HEK293 (cell line): ENCODE data around the gene SAMD11.

Experiments used
- GFI1B ChIP-seq: fragments of 450-650 bp; formaldehyde crosslinking; IDR thresholded peaks from 2 replicates; pipeline ENCODE4 v1.5.1; 2016; ENCODE audit warnings: missing biosample characterization, missing genetic modification characterization
- GLI4 ChIP-seq: fragments of 450-650 bp; formaldehyde crosslinking; IDR thresholded peaks from 2 replicates; pipeline ENCODE4 v1.5.1; 2016; ENCODE audit warnings: missing biosample characterization, missing genetic modification characterization
- MEIS1 ChIP-seq: sonication (generic); formaldehyde crosslinking; IDR thresholded peaks from 2 replicates; pipeline ENCODE4 v1.8.1; 2022; ENCODE audit warnings: missing genetic modification reagents, mild to moderate bottlenecking, borderline replicate concordance
- SALL2 ChIP-seq: fragments of 450-650 bp; formaldehyde crosslinking; IDR thresholded peaks from 2 replicates; pipeline ENCODE4 v1.5.0; 2017; ENCODE audit warnings: missing biosample characterization, mild to moderate bottlenecking, missing genetic modification characterization, borderline replicate concordance
- ZBTB10 ChIP-seq: fragments of 450-650 bp; formaldehyde crosslinking; IDR thresholded peaks from 2 replicates; pipeline ENCODE4 v1.5.1; 2016; ENCODE audit warnings: missing biosample characterization, missing genetic modification characterization
- ZBTB20 ChIP-seq: fragments of 450-650 bp; formaldehyde crosslinking; IDR thresholded peaks from 2 replicates; pipeline ENCODE4 v1.5.1; 2016; ENCODE audit warnings: missing biosample characterization, missing genetic modification characterization
- ZBTB48 ChIP-seq: fragments of 450-650 bp; formaldehyde crosslinking; IDR thresholded peaks from 2 replicates; pipeline ENCODE4 v1.5.1; 2016; ENCODE audit warnings: missing biosample characterization, missing genetic modification characterization
- ZIC2 ChIP-seq: fragments of 450-650 bp; formaldehyde crosslinking; IDR thresholded peaks from 2 replicates; pipeline ENCODE4 v1.5.1; 2016; ENCODE audit warnings: missing biosample characterization, missing genetic modification characterization
- ZNF140 ChIP-seq: fragments of 450-650 bp; formaldehyde crosslinking; IDR thresholded peaks from 2 replicates; pipeline ENCODE4 v1.5.1; 2016; ENCODE audit warnings: missing biosample characterization, missing genetic modification characterization
- ZNF146 ChIP-seq: fragments of 450-650 bp; formaldehyde crosslinking; IDR thresholded peaks from 2 replicates; pipeline ENCODE4 v1.5.1; 2016; ENCODE audit warnings: missing biosample characterization, missing genetic modification characterization
- ZNF274 ChIP-seq, 2 experiments: fragments of 200-500 bp in 1 of 2; fragments of 450-650 bp in 1 of 2; sonication (Bioruptor generic) in 1 of 2; formaldehyde crosslinking in 1 of 2; IDR thresholded peaks; 2 replicates each; pipeline versions ENCODE4 v1.5.1 to v1.6.1; 2014 to 2016; ENCODE audit warnings: borderline replicate concordance in 1 of 2, inconsistent platforms in 1 of 2, low read length in 1 of 2, missing biosample characterization in 1 of 2, missing genetic modification characterization in 1 of 2
- ZNF324 ChIP-seq: fragments of 450-650 bp; formaldehyde crosslinking; IDR thresholded peaks from 2 replicates; pipeline ENCODE4 v1.5.1; 2016; ENCODE audit warnings: missing biosample characterization, missing genetic modification characterization
- ZNF341 ChIP-seq: fragments of 450-650 bp; formaldehyde crosslinking; IDR thresholded peaks from 2 replicates; pipeline ENCODE4; 2016; ENCODE audit warnings: low read depth, missing biosample characterization, missing genetic modification characterization
- ZNF426 ChIP-seq: fragments of 450-650 bp; formaldehyde crosslinking; IDR thresholded peaks from 2 replicates; pipeline ENCODE4 v1.5.1; 2017; ENCODE audit warnings: missing biosample characterization, missing genetic modification characterization, mild to moderate bottlenecking, inconsistent platforms, moderate library complexity
- ZNF510 ChIP-seq: fragments of 450-650 bp; formaldehyde crosslinking; IDR thresholded peaks from 2 replicates; pipeline ENCODE4 v1.5.1; 2018; ENCODE audit warnings: mild to moderate bottlenecking, missing genetic modification characterization, missing biosample characterization; ENCODE audit not compliant: insufficient replicate concordance
- ZNF514 ChIP-seq: fragments of 450-650 bp; formaldehyde crosslinking; IDR thresholded peaks from 2 replicates; pipeline ENCODE4 v1.5.1; 2016; ENCODE audit warnings: missing biosample characterization, missing genetic modification characterization
- ZNF521 ChIP-seq: fragments of 450-650 bp; formaldehyde crosslinking; IDR thresholded peaks from 2 replicates; pipeline ENCODE4 v1.5.1; 2017; ENCODE audit warnings: missing biosample characterization, mild to moderate bottlenecking, missing genetic modification characterization
- ZNF529 ChIP-seq: fragments of 450-650 bp; formaldehyde crosslinking; IDR thresholded peaks from 2 replicates; pipeline ENCODE4 v1.5.1; 2017; ENCODE audit warnings: missing genetic modification characterization, missing biosample characterization; ENCODE audit not compliant: insufficient replicate concordance
- ZNF558 ChIP-seq: fragments of 450-650 bp; formaldehyde crosslinking; IDR thresholded peaks from 2 replicates; pipeline ENCODE4 v1.5.1; 2016; ENCODE audit warnings: missing biosample characterization, missing genetic modification characterization
- ZNF610 ChIP-seq: fragments of 450-650 bp; formaldehyde crosslinking; IDR thresholded peaks from 2 replicates; pipeline ENCODE4 v1.5.1; 2016; ENCODE audit warnings: missing biosample characterization, missing genetic modification characterization, borderline replicate concordance
- ZNF623 ChIP-seq: fragments of 450-650 bp; formaldehyde crosslinking; IDR thresholded peaks from 2 replicates; pipeline ENCODE4 v1.5.1; 2016; ENCODE audit warnings: missing biosample characterization, missing genetic modification characterization
- ZNF704 ChIP-seq: fragments of 450-650 bp; formaldehyde crosslinking; IDR thresholded peaks from 2 replicates; pipeline ENCODE4 v1.5.1; 2016; ENCODE audit warnings: missing biosample characterization, missing genetic modification characterization
- ZNF707 ChIP-seq: fragments of 450-650 bp; formaldehyde crosslinking; IDR thresholded peaks from 2 replicates; pipeline ENCODE4 v1.5.1; 2016; ENCODE audit warnings: missing biosample characterization, missing genetic modification characterization
- ZNF776 ChIP-seq: fragments of 450-650 bp; formaldehyde crosslinking; IDR thresholded peaks from 2 replicates; pipeline ENCODE4 v1.5.0; 2017; ENCODE audit warnings: missing biosample characterization, missing genetic modification characterization, borderline replicate concordance
- ZSCAN30 ChIP-seq: fragments of 450-650 bp; IDR thresholded peaks from 2 replicates; pipeline ENCODE4 v1.5.1; 2018; ENCODE audit warnings: missing biosample characterization, mild to moderate bottlenecking, missing genetic modification characterization, moderate library complexity
- TF ChIP-seq, protein P1 (sequence below): fragments of 450-650 bp; IDR thresholded peaks from 2 replicates; pipeline ENCODE4 v1.5.1; 2018; ENCODE audit warnings: missing biosample characterization, missing genetic modification characterization
- TF ChIP-seq, protein P2 (sequence below): fragments of 450-650 bp; formaldehyde crosslinking; IDR thresholded peaks from 2 replicates; pipeline ENCODE4 v1.5.1; 2017; ENCODE audit warnings: missing biosample characterization, missing genetic modification characterization
- TF ChIP-seq, protein P3 (sequence below): fragments of 450-650 bp; formaldehyde crosslinking; IDR thresholded peaks from 2 replicates; pipeline ENCODE4 v1.5.1; 2016; ENCODE audit warnings: missing biosample characterization, missing genetic modification characterization

Gene SAMD11

GRCh38 chr1:924656-925560 lies 1.2 kb downstream of the SAMD11 start (continued):
- TF ChIP-seq MEIS1 (CRISPR knock-in tag) = no peak
- peak; percentile 39; the same call in 1 of the 2 replicates for TF ChIP-seq ZBTB48 (tag by site-specific recombination)
- TF ChIP-seq ZIC2 (tag by site-specific recombination) = peak; percentile 32
- TF ChIP-seq ZNF529 = no peak
- peak; percentile 79 for TF ChIP-seq ZBTB10
- peak; percentile 71 for TF ChIP-seq ZBTB20 (tag by site-specific recombination)
- no peak for TF ChIP-seq ZNF521 (tag by site-specific recombination)
- no peak for TF ChIP-seq ZNF324
- no peak for TF ChIP-seq GLI4
- no peak for TF ChIP-seq ZNF510 (tag by site-specific recombination)
- TF ChIP-seq ZNF341 (tag by site-specific recombination) = peak; percentile 77
- TF ChIP-seq, protein P1, sequence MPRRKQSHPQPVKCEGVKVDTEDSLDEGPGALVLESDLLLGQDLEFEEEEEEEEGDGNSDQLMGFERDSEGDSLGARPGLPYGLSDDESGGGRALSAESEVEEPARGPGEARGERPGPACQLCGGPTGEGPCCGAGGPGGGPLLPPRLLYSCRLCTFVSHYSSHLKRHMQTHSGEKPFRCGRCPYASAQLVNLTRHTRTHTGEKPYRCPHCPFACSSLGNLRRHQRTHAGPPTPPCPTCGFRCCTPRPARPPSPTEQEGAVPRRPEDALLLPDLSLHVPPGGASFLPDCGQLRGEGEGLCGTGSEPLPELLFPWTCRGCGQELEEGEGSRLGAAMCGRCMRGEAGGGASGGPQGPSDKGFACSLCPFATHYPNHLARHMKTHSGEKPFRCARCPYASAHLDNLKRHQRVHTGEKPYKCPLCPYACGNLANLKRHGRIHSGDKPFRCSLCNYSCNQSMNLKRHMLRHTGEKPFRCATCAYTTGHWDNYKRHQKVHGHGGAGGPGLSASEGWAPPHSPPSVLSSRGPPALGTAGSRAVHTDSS (tag by site-specific recombination) = no peak
- TF ChIP-seq ZNF558 = no peak
- TF ChIP-seq, protein P2, sequence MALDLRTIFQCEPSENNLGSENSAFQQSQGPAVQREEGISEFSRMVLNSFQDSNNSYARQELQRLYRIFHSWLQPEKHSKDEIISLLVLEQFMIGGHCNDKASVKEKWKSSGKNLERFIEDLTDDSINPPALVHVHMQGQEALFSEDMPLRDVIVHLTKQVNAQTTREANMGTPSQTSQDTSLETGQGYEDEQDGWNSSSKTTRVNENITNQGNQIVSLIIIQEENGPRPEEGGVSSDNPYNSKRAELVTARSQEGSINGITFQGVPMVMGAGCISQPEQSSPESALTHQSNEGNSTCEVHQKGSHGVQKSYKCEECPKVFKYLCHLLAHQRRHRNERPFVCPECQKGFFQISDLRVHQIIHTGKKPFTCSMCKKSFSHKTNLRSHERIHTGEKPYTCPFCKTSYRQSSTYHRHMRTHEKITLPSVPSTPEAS (tag by site-specific recombination) = no peak
- TF ChIP-seq ZNF707 (tag by site-specific recombination) = no peak
- no peak for TF ChIP-seq SALL2 (tag by site-specific recombination)
- no peak for TF ChIP-seq ZNF146 (tag by site-specific recombination)
- no peak for TF ChIP-seq ZNF514
- TF ChIP-seq ZNF426 (tag by site-specific recombination) = no peak
- TF ChIP-seq ZNF704 (tag by site-specific recombination) = no peak
- no peak for TF ChIP-seq ZNF776 (tag by site-specific recombination)
- no peak for TF ChIP-seq ZNF274 (IDR thresholded peaks at IDR 0.05; ENCODE audit: low read length)
- no peak for TF ChIP-seq ZNF274 (tag by site-specific recombination; IDR thresholded peaks at IDR 0.05; ENCODE audit: borderline replicate concordance)
- TF ChIP-seq ZNF623 = no peak
- no peak for TF ChIP-seq ZSCAN30 (tag by site-specific recombination)
- no peak for TF ChIP-seq ZNF140 (tag by site-specific recombination)
- no peak for TF ChIP-seq GFI1B (tag by site-specific recombination)
- no peak for TF ChIP-seq ZNF610
- TF ChIP-seq, protein P3, sequence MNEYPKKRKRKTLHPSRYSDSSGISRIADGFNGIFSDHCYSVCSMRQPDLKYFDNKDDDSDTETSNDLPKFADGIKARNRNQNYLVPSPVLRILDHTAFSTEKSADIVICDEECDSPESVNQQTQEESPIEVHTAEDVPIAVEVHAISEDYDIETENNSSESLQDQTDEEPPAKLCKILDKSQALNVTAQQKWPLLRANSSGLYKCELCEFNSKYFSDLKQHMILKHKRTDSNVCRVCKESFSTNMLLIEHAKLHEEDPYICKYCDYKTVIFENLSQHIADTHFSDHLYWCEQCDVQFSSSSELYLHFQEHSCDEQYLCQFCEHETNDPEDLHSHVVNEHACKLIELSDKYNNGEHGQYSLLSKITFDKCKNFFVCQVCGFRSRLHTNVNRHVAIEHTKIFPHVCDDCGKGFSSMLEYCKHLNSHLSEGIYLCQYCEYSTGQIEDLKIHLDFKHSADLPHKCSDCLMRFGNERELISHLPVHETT (tag by site-specific recombination) = no peak
